ENCODE measurements around the gene SULT4A1.

SULT4A1 gene

DNA sequence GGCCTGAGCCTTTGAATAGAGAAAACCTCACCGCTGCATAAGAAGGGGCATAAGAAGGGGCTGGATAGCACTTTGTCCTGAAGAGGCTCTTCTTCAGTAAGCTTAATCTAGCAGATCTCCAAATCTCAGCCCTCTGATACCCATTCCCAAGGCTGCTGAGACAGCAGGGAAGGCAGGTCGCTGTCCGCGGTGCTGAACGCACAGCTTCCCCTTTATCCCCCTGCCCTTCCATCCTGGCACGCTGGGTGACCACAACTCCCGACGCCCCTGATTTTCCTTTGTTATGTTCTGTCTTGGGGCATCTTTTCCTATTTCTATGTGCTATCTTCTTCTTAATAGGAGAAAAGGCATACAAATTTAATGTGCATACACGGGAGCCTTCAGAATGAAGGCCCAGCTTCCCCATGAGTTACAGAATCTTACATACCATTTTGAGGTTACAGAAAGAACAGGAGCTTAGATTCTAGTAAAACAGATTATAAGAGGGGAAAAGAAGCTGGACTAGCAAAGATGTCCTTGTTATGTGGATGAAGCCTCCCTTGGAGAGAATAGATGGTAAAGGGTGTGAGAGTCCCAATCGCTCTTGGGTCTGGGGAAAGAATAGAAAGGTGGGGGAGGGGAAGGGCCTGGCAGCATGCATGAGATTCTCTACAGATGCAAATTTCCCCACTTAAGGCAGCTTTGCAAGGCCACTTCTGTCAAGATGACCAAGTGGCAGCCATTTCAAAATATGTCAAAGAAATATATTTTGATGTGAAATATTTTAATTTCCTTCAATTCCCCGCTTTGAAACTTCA, 5.7 kb upstream of the SULT4A1 start:
- no peak for FAIRE-seq
- DNase-seq (ENCODE audit: extremely low spot score, insufficient read length, low read depth), result no peak

DNA sequence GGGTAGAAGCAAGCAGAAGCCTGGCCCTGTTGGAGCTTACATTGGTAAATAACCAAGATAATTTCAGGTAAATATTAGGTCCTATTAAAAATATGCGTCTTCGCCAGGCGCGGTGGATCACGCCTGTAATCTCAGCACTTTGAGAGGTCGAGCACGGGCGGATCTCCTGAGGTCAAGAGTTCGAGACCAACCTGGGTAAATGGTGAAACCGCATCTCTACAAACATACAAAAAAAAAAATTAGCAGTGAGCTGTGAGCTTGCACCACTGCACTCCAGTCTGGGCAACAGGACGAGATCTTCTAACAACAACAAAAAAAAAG, 529 bp upstream of the SULT4A1 start:
- no peak for FAIRE-seq
- DNase-seq (ENCODE audit: extremely low spot score, insufficient read length, low read depth), result no peak

DNA sequence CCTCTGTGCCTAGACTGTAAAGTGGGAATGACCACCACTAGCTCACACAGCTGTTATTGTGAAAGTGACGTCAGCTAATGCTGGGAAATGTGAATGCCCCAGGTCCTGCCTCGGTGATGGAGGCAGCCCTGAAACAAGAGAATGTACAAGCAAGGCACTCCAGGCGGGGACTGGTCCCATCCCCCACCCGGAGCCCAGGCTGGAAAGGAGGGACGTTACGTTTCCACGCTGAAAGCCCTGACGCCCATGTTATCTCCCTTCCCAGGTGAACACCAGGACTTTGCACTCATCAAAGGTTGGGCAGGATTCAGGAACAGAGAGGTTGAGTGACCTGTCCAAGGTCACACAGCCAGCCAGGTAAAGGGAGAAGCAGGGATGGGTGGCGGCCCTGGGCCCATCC, 784 bp downstream of the SULT4A1 start:
- FAIRE-seq (no peak), DNase-seq (ENCODE audit: extremely low spot score, insufficient read length, low read depth) (no peak)

DNA sequence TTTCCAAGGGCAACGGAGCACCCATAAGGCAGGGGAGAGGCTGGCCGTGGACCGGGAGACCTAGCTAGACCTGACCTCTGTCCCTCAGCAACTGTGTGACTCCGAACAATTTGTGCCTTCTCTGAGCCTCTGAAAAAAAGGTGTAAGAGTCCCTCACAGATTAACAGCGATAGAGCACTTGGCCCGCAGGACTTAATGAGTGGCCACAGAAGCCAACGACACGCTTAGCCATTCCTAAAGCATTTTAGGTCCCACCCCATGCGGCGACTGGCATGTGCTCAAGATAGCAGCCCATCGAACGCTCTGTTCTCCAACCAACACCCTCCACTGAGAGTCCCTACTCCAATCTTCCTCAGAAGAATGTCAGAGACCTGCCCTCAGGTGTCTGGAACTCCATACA, 1.5 kb downstream of the SULT4A1 start:
- FAIRE-seq, result no peak

DNA sequence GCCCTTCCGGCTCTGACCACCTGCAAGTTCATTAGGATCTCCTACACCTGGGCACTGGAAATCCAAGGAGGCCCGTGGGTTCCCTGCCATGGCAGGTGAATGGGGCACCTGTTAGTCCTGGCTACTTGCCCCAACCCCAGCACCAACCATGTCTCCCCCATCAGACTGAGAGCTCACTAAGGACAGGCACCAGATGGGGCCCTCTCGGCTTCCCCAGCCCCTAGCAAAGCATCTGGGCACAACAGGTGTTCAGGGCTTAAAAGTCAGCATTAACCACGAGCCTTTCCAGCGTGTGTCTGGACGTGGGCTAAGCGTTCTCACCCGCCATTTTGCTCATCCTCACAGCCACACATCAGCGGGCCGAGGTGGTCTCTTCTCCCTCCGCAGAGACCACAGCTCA, 2.2 kb downstream of the SULT4A1 start:
- FAIRE-seq, result no peak
- no peak for DNase-seq (ENCODE audit: extremely low spot score, insufficient read length, low read depth)

More for the DNA sequence above, 1.5 kb downstream of the SULT4A1 start:
- no peak for DNase-seq (ENCODE audit: extremely low spot score, insufficient read length, low read depth)

DNA sequence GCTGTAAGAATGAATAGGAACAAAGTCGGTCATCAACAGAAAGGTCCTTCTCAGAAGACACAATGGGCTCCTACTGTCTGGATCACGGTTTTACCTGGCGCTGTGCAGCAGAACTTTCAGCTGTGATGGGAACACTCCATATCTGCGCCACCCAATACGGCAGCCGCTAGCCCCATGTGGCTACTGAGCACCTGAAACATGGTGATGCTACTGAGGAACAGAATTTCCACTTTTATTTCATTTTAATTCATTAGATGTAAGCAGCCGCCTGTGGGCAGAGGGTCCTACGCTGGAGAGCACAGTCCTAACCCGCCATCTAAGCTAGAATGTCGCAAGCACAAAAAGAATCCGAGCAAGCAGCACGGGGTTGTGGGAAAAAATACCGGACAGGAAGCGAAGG, 2.7 kb downstream of the SULT4A1 start:
- no peak for FAIRE-seq
- no peak for DNase-seq (ENCODE audit: extremely low spot score, insufficient read length, low read depth)

DNA sequence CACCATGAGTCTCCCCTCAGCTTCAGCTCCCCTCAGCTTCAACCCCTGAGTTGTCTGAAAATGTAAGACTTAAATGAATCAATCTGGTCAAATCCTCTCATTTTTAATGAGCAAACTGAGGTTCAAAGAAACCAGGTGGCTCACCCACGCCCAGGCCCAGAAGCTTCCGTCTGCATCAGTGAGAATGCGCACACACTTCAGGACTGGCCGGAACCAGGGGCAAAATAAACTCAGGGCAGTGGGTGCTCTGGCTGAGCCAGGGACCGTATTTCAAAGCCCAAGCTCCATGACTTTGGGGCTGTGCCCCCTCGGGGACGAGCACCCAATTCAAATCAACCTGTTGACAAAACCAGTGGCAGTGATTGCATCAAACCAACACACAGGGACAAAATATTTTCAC, 3.1 kb downstream of the SULT4A1 start:
- no peak for FAIRE-seq
- DNase-seq (ENCODE audit: extremely low spot score, insufficient read length, low read depth), result no peak

DNA sequence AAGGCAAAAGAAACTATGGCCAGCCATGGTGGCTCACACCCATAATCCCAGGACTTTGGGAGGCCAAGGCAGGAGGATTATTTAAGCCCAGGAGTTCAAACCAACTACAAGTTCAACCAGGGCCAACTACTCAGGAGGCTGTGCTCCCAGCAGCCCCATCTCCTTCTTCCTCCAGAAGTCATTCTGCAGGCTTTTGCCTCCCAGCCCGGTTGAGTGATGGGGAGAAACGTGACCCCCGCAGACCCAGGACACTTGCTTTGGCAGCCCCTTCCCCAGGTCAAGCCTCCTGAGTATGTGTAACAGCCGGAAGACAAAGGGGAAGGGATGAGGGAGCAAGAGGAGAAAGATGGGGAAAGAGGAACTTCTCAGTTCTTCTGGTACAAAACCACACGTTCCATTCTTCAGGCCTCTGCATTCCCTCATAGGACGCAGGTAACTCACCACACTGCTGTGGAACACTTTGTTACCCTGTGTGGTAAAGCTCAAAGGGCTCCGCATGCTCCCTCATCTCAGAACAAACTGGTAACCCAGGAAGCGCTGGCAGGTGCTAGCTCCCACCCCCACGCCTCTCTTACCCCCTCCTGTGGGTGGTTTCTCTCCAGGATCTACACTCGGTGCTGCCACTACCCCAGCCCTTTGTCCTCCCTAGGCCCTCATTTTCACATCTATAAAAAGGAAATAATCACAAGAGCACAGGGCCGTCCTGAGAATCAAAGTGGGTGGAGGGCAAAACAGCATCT, 4.0 kb downstream of the SULT4A1 start:
- FAIRE-seq (no peak), DNase-seq (ENCODE audit: extremely low spot score, insufficient read length, low read depth) (no peak)

DNA sequence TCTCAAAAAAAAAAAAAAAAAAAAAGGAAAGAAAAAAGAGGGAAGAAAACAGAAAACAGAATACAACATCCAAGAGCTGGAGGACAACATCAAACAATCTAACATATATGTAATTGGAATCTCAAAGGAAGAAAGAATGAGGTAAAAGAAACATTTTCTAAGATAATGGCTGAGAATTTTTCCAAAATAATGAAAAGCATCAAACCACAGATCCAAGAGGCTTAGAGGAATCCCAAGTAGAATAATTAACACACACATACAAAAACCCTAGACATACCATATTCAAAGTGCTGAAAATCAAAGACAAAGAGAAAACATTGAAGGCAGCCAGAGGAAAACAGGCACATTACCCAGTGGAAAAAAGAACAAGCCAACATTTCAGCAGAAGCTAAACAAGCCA, 4.9 kb downstream of the SULT4A1 start:
- no peak for DNase-seq (ENCODE audit: extremely low spot score, insufficient read length, low read depth)
- no peak for FAIRE-seq

DNA sequence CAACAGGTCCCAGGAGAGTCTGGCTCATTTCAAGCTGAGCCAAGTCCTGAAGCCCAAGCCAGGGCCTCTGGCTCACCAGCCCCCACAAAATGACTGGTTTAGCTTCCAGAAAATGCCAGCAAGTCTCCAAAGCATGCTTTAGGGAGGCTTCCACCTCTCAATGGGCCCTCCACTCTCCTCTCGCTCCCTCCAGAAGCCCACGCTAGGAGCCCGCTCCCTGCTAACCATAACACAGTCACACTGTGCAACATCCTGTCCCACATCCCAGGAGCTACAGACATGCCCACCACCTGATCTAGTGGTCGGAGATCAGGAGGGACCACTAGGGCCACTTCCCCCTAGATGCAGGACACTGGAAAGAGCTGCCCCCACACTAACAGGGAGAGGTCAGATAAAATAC, 6.9 kb downstream of the SULT4A1 start:
- no peak for DNase-seq (ENCODE audit: extremely low spot score, insufficient read length, low read depth)
- no peak for FAIRE-seq

DNA sequence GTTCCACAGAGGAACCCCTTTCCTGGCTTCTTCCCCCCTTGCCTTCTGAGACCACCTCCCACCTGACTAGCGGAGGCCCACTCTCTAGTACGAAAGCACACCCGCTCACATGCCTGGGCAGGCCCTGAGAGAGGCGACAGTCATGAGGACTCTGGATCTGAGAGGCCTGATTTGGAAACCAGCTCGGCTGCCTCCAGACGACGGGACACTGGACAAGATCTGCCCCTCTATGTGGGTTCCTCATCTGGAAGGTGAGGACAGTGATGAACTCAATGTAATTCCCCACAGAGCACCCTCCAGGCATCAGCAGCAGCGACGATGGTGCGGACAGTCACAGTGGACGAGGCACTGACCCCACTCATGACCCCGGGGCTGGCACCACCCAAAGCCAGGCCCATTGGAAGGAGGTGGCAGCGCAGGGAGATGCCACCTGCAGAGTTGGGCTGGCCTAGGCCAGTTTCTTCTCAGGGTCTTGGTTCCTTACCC, 7.5 kb downstream of the SULT4A1 start:
- FAIRE-seq (no peak), DNase-seq (ENCODE audit: extremely low spot score, insufficient read length, low read depth) (no peak)

DNA sequence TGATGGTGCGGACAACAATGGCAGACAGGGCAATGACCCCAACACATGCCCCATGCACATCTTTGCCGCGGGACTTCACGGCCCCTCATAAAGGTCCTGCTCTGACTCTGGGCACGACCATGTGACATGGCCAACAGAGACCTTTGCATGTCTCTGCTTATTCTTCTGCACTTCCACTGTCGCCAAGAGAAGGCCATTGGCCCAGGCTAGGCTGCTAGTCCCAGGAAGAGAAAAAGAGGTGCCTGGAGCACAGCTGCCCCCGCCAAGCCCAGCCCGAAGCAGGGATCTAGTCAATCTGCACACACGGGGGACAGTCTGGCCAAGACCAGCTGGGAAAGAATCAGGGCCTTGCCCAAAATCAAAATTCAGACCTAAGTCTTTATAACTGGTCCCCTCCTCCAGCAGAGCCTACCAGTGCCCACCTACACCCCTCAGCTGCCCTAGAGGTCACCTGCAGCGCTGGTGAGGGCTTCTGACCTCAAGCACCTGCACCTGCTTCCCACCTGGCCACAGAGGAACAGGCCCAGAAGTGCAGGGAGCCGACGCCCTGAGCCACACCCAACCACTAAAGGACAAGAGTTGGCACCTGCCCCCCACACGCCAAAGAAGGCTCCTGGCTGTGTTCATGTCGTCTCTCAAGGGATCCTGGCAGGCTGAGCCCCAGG, 8.1 kb downstream of the SULT4A1 start:
- no peak for DNase-seq (ENCODE audit: extremely low spot score, insufficient read length, low read depth)
- no peak for FAIRE-seq

DNA sequence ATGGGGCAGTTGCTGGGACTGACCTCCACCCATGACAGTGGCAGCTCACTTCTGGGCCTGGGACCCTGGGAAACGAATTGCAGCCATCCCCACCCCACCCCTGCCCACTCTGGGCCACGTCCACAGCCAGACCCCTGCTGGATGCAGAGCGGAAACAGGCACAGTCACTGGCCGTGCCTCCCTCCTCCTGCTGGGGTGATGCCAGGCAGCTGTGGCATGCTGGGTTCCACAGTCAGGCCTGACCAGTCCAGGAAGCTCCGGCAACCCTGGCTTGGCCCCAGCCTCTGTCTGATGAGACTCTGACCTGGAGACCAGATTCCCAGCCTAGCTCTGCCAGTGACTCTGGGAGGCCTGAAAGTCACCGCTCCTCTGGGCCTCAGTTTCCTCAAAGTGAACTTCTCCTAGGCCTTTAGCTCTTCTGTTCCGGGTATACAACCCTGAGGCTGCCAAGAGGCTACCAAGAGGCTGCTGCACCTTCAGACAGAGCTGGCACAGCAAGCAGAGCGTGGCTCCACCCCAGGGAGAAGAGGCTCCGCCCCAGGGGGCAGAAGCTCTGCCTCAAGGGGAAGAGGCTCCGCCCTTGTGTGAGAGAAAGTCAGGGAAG, 8.9 kb downstream of the SULT4A1 start:
- no peak for FAIRE-seq
- no peak for DNase-seq (ENCODE audit: extremely low spot score, insufficient read length, low read depth)

DNA sequence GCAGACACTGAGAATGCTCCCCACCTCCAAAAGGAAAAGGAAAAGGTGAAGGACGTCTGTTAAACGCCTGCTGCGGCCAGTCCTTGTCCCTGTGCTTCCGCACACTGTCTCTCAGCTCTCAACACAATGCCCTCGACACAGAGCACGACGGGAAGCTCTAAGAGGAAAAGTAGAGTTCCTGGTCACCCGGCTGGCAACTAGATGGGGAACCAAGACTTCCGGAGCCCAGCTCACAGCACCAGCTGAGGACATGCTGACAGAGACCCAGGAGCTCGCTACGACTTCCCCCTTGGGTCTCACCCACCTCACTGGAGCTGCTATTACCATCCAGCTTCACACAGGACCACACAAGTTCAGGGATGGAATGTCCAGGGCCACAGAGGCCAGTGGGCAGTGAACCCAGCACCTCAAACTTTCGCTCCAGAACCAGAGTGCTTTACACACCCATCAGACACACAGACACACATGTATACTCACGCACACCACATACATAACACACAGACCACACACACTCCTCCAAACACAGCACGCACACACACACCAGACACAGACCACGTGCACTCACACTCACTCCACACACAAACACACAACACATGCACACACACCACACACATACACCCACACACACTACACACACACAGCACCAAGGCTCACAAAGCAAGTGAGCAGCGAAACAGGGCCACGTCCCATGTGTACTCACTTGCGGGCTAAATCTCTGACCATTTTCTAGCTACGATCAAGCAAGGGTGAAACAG, 9.6 kb downstream of the SULT4A1 start:
- no peak for DNase-seq (ENCODE audit: extremely low spot score, insufficient read length, low read depth)
- no peak for FAIRE-seq

DNA sequence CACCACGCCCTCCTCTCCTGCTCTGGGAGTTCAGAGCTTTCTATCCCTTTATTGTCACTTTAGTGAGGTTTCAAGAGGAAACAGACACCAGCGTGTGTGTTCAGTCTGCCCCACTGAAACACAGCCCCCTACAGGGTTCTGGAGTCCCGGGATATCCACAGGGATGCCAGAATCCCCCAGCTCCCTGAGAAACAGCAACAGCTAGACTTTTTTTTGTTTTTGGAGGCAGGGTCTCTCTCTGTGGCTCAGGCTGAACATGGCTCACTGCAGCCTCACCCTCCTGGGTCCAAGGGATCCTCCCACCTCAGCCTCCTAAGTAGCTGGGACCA, 10.4 kb downstream of the SULT4A1 start:
- FAIRE-seq (no peak), DNase-seq (ENCODE audit: extremely low spot score, insufficient read length, low read depth) (no peak)

DNA sequence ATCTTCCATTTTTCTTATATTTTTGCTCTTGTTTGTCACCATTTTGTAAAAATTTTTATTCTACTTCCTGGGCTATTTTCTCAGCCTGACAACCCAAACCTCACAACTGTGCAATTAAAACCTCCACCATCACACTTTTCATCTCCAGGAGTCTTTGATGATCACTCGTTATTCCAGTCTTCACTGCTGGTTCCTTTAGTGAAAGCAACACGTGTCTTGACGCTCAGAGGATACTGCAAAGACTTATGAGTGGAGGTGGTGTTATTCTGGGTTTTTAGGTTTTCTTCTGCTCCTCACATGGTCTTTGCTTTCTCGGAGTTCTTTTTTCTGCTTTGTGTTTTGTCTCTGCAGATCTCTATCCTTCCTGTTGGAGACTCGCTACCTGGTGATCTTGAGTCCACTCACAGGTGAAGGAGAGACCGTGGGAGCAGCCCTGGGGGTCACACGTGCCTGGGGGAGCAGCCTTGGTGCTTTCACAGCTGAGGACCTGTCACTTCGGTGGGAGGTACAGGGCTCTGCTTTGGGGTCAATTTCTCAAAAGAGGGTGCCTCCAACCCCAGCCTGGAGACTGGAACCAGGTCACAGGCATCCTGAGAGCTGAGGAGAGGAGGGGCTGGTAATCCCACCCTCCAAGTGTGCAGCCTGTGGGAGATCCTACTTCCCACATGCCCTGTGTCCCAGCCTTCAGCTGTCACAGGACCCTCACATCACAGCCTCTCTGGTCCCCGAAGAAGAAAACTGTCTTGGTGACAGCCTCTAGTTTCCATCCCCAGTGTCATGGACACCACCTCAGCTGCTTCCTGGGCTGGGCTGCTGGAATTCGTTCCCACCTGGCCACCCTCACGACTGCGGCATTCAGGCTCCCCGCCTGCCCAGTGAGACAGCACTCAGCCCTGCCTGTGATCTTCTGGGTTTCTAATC, 11.0 kb downstream of the SULT4A1 start:
- FAIRE-seq, result no peak
- no peak for DNase-seq (ENCODE audit: extremely low spot score, insufficient read length, low read depth)

DNA sequence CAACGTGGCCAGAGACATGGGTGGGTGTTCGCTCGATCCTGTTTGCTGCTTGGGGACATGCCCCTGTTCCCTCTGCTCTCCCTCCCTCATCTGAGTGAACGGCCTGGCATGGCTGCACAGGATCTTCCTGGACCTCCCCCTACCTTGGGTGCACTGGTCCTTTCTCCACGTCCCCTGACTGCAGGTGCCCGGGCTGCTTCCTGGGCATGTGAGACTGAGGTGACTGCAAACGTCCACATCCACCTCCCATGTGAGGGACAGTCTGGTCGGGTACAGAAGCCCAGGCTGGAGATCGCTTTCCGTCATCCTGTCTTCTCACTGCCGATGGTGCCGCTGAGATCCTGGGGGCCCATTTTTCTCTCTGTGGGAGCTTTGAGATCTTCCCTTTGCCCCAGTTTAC, 11.8 kb downstream of the SULT4A1 start:
- DNase-seq (ENCODE audit: extremely low spot score, insufficient read length, low read depth) (no peak), FAIRE-seq (no peak)

DNA sequence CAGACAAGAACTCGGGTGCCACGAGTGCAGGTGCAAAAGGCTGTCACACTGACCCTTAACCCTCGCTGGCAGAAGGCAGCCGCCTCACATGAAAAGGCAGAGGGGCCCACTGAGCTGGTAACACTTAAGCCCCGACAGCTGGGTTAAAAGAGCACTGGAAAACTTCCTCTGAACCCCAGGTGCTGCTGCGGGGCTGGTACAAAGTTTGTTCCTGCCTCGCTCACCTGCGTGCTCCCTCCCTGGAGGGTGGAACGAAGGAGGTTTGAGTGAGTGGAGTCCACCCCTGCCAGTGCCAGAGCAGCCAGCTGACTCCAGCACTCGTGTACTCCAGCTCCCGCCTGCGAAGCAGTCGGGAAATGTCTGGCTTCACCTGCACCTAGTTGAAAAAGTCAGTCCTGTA, 12.6 kb downstream of the SULT4A1 start:
- DNase-seq (ENCODE audit: extremely low spot score, insufficient read length, low read depth) (no peak), FAIRE-seq (no peak)

All from GM18507 (cell line).